ENCODE results near the gene TAB2.

TAB2 gene

DNA sequence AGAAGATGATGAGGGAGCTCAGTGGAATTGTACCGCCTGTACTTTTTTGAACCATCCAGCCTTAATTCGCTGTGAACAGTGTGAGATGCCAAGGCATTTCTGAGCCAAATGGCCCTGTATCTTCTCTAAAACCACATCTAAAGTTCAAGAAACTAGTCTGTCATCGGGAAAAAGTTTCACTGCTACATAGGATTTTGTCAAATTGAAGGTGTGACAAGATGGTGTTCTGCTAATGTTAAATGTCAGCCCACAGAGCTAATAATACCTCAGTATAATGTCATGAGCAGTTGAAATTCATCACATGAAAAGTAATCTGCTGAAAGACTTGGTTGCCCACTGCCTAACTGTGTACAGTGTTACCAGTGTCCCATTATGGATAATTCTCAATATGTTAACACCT is 92.1 kb downstream of the TAB2 start:
- Histone ChIP-seq H3K4me1 (ENCODE audit: insufficient read depth, insufficient read length) (no peaks in the 10 kb centered on the region), H3K4me3 (ENCODE audit: insufficient read length, low read depth) (no peak overlapping the region), H3K36me3 (ENCODE audit: insufficient read depth, insufficient read length, low read length) (peaks cover 36% of the 10 kb centered on the region), H3K27me3 (ENCODE audit: insufficient read depth, insufficient read length) (no peaks in the 10 kb centered on the region), H3K9me3 (ENCODE audit: insufficient read depth, low read length) (no peaks in the 10 kb centered on the region), H3K9ac (ENCODE audit: insufficient read length, low read depth) (no peak overlapping the region)
- TF ChIP-seq SUZ12 (IDR thresholded peaks at IDR 0.05; ENCODE audit: extremely low read depth, insufficient read depth, insufficient read length) (no peak), ZNF274 (IDR thresholded peaks at IDR 0.05; ENCODE audit: low read depth, low read length) (no peak), YY1 (IDR thresholded peaks at IDR 0.05; ENCODE audit: insufficient read depth, insufficient read length) (no peak)
- DNase-seq (ENCODE audit: low read depth, low spot score) = no peak

DNA sequence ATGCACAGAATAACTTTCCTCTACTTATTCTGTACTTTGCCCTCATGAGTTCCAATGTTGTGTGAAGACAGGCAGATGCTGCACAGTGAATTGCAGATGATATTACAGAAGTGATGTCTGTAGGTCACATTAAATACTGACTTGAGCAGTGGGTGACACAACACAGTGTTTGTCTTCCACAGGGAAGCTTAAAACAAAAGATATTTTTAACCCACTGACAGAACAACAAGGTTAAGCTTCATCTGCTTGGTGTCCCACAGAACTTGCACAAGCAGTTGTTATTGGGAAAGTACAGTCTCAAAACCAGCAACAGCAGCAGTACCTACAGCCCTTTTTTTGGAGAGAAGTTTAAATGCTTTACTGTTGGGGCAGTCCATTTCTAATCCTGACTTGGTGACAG is 93.0 kb downstream of the TAB2 start:
- H3K9me3 ChIP-seq (ENCODE audit: insufficient read depth, low read length) = no peaks in the 10 kb centered on the region

DNA sequence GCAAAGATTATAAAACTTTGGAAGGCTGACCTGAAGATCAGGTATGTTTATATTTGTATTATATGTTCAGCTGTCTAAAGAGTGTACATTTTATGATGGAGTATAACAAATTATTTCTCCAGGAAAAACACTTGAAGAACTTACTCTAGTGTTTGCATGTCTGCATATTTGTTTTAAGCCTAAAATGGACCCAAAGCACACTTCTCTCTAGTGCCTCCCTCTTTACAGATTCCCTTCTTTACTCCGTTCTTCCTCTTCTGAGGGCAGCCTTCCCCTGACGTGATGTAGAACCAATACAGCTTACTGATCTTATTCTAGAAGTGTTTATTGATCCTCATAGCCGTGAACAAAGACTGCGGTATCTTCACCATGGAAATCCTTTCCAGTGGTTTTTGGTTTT is 96.5 kb downstream of the TAB2 start:
- DNase-seq (ENCODE audit: low read depth, low spot score) = no peak
- Histone ChIP-seq H3K36me3 (ENCODE audit: insufficient read depth, insufficient read length, low read length) (peaks cover 22% of the 10 kb centered on the region), H3K9me3 (ENCODE audit: insufficient read depth, low read length) (no peaks in the 10 kb centered on the region), H3K27me3 (ENCODE audit: insufficient read depth, insufficient read length) (no peaks in the 10 kb centered on the region), H3K9ac (ENCODE audit: insufficient read length, low read depth) (no peak overlapping the region), H3K4me1 (ENCODE audit: insufficient read depth, insufficient read length) (no peaks in the 10 kb centered on the region), H3K4me3 (ENCODE audit: insufficient read length, low read depth) (no peak overlapping the region)
- TF ChIP-seq ZNF274 (IDR thresholded peaks at IDR 0.05; ENCODE audit: low read depth, low read length) = no peak
- TF ChIP-seq SUZ12 (IDR thresholded peaks at IDR 0.05; ENCODE audit: extremely low read depth, insufficient read depth, insufficient read length) = no peak
- no peak for TF ChIP-seq YY1 (IDR thresholded peaks at IDR 0.05; ENCODE audit: insufficient read depth, insufficient read length)

More for the DNA sequence above, 93.0 kb downstream of the TAB2 start:
- Histone ChIP-seq H3K4me1 (ENCODE audit: insufficient read depth, insufficient read length) (no peaks in the 10 kb centered on the region), H3K36me3 (ENCODE audit: insufficient read depth, insufficient read length, low read length) (peaks cover 32% of the 10 kb centered on the region), H3K4me3 (ENCODE audit: insufficient read length, low read depth) (no peak overlapping the region), H3K9ac (ENCODE audit: insufficient read length, low read depth) (no peak overlapping the region), H3K27me3 (ENCODE audit: insufficient read depth, insufficient read length) (no peaks in the 10 kb centered on the region)
- no peak for TF ChIP-seq YY1 (IDR thresholded peaks at IDR 0.05; ENCODE audit: insufficient read depth, insufficient read length)
- TF ChIP-seq ZNF274 (IDR thresholded peaks at IDR 0.05; ENCODE audit: low read depth, low read length) = no peak
- DNase-seq (ENCODE audit: low read depth, low spot score) = no peak

DNA sequence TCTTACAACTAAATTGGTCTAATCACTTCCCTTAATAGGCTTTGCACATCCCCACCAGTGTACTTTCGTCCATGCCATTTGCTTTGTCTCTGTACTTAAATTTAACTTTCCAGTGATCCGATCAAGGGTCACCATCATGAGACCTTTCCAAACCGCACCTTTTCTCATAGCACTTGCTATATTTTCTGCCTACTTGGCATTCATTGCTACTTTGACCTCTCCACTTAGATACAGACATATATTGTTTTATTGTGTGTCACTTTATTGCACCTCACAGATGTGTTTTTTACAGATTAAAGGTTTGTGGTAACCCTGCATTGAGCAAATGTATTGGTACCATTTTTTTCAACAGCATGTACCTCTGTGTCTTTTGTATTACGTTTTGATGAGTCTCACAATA is 97.3 kb downstream of the TAB2 start:
- Histone ChIP-seq H3K9me3 (ENCODE audit: insufficient read depth, low read length) (no peaks in the 10 kb centered on the region), H3K4me1 (ENCODE audit: insufficient read depth, insufficient read length) (no peaks in the 10 kb centered on the region), H3K27me3 (ENCODE audit: insufficient read depth, insufficient read length) (no peaks in the 10 kb centered on the region), H3K4me3 (ENCODE audit: insufficient read length, low read depth) (no peak overlapping the region), H3K36me3 (ENCODE audit: insufficient read depth, insufficient read length, low read length) (peaks cover 14% of the 10 kb centered on the region), H3K9ac (ENCODE audit: insufficient read length, low read depth) (no peak overlapping the region)
- DNase-seq (ENCODE audit: low read depth, low spot score) = no peak
- no peak for TF ChIP-seq SUZ12 (IDR thresholded peaks at IDR 0.05; ENCODE audit: extremely low read depth, insufficient read depth, insufficient read length)
- no peak for TF ChIP-seq YY1 (IDR thresholded peaks at IDR 0.05; ENCODE audit: insufficient read depth, insufficient read length)
- no peak for TF ChIP-seq ZNF274 (IDR thresholded peaks at IDR 0.05; ENCODE audit: low read depth, low read length)

DNA sequence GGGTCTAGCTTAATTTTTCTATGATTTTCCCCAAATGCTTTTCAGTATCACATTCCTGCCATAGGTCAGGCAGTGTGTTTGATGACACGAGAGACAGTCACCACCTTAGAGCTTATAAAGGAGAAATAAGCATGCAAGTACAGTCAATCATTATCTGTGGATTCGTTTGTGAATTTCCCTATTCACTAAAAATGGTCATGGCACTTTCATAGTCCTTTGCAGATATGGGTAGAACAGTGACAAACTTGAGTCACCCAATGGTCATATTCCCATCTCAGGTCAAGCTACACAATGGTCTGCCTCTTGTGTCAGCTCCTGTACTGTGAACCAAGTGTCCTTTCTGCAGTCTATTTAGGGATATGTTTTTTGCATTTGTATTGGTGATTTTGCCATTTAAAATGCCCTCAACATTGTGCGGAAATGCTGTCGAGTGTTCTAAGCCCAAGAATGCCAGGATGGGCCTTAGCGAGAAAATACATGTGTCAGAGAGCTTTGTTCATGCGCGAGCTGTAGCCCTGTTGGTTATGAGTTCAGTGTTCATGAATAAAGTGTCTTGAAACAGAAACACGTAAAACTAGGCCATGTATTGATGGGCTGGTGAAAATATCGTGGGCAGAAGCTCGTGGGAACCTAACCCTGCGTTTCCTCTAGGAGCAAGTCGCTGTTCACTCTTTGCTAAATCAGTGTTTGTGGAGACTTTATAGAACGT is 102.3 kb downstream of the TAB2 start:
- no peaks in the 10 kb centered on the region for H3K36me3 ChIP-seq (ENCODE audit: insufficient read depth, insufficient read length, low read length)
- no peak overlapping the region for H3K4me3 ChIP-seq (ENCODE audit: insufficient read length, low read depth)
- no peaks in the 10 kb centered on the region for H3K9me3 ChIP-seq (ENCODE audit: insufficient read depth, low read length)
- H3K27me3 ChIP-seq (ENCODE audit: insufficient read depth, insufficient read length) = no peaks in the 10 kb centered on the region
- TF ChIP-seq ZNF274 (IDR thresholded peaks at IDR 0.05; ENCODE audit: low read depth, low read length) = no peak
- TF ChIP-seq YY1 (IDR thresholded peaks at IDR 0.05; ENCODE audit: insufficient read depth, insufficient read length) = no peak
- TF ChIP-seq SUZ12 (IDR thresholded peaks at IDR 0.05; ENCODE audit: extremely low read depth, insufficient read depth, insufficient read length) = no peak
- no peak for DNase-seq (ENCODE audit: low read depth, low spot score)
- H3K4me1 ChIP-seq (ENCODE audit: insufficient read depth, insufficient read length) = peaks cover 3% of the 10 kb centered on the region
- no peak overlapping the region for H3K9ac ChIP-seq (ENCODE audit: insufficient read length, low read depth)

DNA sequence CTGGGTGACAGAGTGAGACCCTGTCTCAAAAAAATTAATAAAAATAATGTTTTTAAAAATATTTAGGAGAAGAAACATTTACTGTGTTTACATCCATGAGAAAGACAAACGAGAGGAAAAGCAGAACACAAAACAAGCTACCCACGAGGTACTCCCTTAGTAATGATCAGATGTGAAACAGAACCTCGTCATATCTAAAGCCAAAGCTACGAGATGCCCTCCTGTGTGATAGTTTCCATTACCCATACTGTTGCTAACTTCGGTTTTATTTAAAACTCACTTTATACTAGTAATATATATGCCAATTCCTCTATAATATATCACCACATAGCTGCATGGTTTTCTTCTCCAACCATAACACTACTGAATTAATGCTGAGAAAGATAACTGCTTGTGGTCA is 103.6 kb downstream of the TAB2 start:
- no peak for DNase-seq (ENCODE audit: low read depth, low spot score)
- Histone ChIP-seq H3K36me3 (ENCODE audit: insufficient read depth, insufficient read length, low read length) (no peaks in the 10 kb centered on the region), H3K9ac (ENCODE audit: insufficient read length, low read depth) (no peak overlapping the region), H3K4me1 (ENCODE audit: insufficient read depth, insufficient read length) (peaks cover 3% of the 10 kb centered on the region), H3K9me3 (ENCODE audit: insufficient read depth, low read length) (no peaks in the 10 kb centered on the region), H3K27me3 (ENCODE audit: insufficient read depth, insufficient read length) (no peaks in the 10 kb centered on the region), H3K4me3 (ENCODE audit: insufficient read length, low read depth) (no peak overlapping the region)
- TF ChIP-seq ZNF274 (IDR thresholded peaks at IDR 0.05; ENCODE audit: low read depth, low read length) (no peak), YY1 (IDR thresholded peaks at IDR 0.05; ENCODE audit: insufficient read depth, insufficient read length) (no peak), SUZ12 (IDR thresholded peaks at IDR 0.05; ENCODE audit: extremely low read depth, insufficient read depth, insufficient read length) (no peak)

DNA sequence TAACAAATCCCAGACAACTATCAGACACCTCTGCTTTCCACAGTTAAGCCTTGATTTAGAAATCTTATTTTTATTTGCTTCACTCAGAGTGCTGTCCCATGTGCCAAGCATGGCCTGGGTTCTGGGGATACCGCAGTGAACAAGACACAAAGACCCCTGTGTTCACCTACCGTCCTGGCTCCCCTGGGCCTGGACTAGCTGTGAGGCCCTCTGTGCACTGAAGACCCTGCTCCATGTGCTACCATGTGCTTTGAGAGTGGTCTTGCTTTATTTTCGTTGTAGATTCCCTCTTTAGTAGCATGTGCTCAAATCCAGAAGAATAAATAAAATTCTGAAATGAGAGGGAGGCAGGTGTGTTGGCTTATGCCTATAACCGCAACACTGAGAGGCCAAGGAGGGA is 105.1 kb downstream of the TAB2 start:
- H3K27me3 ChIP-seq (ENCODE audit: insufficient read depth, insufficient read length) = no peaks in the 10 kb centered on the region
- no peaks in the 10 kb centered on the region for H3K9me3 ChIP-seq (ENCODE audit: insufficient read depth, low read length)
- no peaks in the 10 kb centered on the region for H3K36me3 ChIP-seq (ENCODE audit: insufficient read depth, insufficient read length, low read length)
- TF ChIP-seq ZNF274 (IDR thresholded peaks at IDR 0.05; ENCODE audit: low read depth, low read length) (no peak), SUZ12 (IDR thresholded peaks at IDR 0.05; ENCODE audit: extremely low read depth, insufficient read depth, insufficient read length) (no peak)
- H3K9ac ChIP-seq (ENCODE audit: insufficient read length, low read depth) = no peak overlapping the region
- no peak overlapping the region for H3K4me3 ChIP-seq (ENCODE audit: insufficient read length, low read depth)
- H3K4me1 ChIP-seq (ENCODE audit: insufficient read depth, insufficient read length) = peaks cover 3% of the 10 kb centered on the region
- DNase-seq (ENCODE audit: low read depth, low spot score) = no peak
